T-helper 2 cell (primary cell): ENCODE measurements around the gene RPL7A.
"Not testable (repeated sequence)": the region's sequence is repeated elsewhere in the genome, so short reads cannot be mapped to it uniquely, and the experiment has no call there.

ENCODE experiments used
- DNase-seq, 5 experiments: peaks; one replicate each; pipeline versions ENCODE4 v3.0.0 to v3.0.0-alpha.2; 2012 to 2022
- total RNA-seq, 2 donors: gene quantifications; one replicate each; lab custom pipeline; 2026; lab: John Stamatoyannopoulos, UW

Gene RPL7A
- total RNA-seq: 886 to 1,242 reads per million in 2 donors

DNA sequence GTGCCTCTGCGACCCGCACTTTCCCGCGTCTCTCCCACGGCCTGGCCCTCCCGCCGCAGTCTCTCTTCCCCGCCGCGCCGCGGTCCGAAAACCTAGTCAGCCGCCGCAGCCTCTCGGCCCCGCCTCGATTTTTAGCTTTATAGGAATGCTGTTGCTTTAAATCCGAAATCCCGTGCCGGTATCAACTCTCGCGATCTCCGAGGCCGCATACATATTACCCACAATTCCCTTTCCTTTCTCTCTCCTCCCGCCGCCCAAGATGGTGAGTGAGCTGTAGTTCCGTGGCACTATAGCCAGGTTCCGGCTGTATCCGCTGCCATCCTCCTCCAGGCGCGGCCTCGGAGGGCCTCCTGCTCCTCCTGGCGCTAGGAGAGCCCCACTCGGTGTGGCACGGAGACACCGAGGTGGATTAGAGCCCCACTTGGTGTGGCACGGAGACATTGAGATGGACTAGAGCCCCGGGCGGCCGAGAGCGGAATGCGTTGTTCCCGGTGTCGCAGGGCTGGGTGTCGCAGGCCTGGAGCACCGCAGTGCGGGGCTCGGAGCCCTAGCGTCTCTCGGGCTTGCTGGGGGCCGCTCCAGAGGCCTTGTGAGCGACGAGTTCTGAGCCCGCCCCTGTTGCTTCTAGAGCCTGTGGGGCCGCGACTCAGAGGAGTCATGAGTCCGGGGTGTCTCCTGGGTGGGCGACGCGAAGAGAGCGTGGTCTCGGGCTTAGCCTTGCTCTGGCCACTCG lies at the start of gene RPL7A, which contains the start of gene MED22:
Gene RPL7A (plus strand): TSS at position 234 of the 733 bp plus-strand sequence. CDS start 26 bp downstream, at position 260.
Gene MED22 (minus strand): TSS at position 147 of the 733 bp plus-strand sequence. CDS start 1,469 bp downstream, outside the sequence.
- peak; percentile 66 to 96 (median 87) for DNase-seq

DNA sequence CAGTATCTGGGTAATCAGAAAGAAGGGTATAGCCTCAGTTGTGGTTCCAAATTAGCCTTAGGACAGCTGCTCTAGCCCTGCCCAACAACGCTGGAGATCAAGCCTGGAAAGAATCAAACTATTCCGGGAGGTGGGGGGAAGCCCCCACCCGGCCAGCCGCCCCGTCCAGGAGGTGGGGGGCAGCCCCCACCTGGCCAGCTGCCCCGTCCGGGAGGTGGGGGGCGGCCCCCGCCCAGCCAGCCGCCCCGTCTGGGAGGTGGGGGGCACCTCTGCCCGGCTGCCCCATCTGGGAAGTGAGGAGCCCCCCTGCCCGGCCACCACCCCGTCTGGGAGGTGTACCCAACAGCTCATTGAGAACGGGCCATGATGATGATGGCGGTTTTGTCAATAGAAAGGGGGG lies 48.0 kb upstream of the RPL7A start:
- DNase-seq: not testable (repeated sequence)

- DNase-seq: no peak
Measured at GRCh38 chr9:133301253-133302230, 46.5 kb upstream of the RPL7A start.

DNA sequence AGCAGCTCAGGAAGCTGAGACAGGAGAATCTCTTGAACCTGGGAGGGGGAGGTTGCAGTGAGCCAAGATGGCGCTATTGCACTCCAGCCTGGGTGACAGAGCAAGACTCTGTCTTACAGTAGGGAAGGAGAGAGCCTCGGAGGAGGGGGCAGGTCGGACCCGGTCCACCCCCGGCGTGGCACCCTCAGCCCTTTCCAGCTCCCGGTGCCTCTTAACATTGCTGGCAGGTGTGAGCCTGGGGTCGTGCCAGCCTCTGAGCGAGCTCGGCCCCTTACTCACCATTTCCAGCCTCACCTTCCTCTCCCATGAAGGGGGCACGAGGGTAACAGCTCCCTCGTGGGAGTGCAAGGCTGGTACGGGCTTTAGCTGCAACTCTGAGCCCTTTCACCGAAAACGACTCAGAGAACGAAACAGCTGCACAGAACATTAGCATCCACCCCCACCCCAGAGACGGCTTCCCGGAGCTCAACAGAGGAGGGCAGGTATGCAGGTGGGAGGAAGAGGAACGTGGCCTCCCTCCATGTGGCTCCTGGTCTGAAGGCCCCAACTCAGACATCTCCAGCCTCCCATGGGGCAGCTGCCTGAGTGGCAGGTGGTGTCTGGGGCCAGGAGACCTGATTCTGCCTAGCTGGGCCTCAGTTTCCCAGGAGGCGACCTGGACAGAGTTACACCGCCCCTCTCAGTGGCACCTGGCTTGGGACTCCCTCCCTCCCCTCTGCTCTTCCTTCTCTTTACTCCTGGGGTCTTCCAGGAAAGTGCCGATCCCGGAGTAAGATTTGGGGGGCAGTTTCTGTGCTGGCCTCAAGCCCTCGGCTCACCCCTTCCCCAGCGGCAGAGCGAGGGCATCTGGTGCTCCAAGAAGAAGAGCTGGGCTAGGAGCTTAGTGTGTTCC lies 44.5 kb upstream of the RPL7A start:
- no peak for DNase-seq

DNA sequence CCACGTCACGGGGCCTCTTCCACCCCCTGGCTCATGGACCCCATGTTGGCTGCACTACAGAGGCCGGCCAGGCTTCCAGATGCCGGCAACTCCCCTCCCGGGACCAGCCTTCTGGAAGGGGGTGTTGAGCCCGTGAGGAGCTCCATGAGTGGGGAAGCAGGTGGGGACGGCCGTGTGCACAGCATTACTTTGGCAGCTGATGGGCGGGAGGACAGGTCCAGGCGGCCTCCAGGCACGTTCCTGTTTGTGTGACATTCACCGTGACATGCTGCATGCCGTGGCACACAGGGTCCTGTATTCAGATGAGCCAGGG lies 43.9 kb upstream of the RPL7A start:
- DNase-seq: no peak

GRCh38 chr9:133304477-133305377 lies 43.3 kb upstream of the RPL7A start:
- no peak for DNase-seq

DNA sequence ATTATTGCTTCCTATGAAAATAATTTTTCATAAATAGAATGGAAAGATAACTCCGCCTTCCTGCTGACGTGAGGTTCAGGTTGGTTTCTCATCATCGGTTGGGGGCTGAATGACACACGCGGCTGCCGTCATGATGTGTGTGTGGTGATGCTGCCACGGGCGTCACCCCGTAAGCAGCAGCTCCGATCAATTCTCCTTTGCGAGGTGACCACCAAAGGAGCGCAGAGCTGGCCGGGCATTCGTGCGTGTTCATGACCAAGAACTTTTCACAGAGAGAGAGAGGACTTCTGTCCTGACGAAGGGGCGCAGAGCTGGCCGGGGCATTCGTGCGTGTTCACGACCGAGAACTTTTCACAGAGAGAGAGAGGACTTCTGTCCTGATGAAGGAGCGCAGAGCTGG lies 42.3 kb upstream of the RPL7A start:
- no peak for DNase-seq

DNA sequence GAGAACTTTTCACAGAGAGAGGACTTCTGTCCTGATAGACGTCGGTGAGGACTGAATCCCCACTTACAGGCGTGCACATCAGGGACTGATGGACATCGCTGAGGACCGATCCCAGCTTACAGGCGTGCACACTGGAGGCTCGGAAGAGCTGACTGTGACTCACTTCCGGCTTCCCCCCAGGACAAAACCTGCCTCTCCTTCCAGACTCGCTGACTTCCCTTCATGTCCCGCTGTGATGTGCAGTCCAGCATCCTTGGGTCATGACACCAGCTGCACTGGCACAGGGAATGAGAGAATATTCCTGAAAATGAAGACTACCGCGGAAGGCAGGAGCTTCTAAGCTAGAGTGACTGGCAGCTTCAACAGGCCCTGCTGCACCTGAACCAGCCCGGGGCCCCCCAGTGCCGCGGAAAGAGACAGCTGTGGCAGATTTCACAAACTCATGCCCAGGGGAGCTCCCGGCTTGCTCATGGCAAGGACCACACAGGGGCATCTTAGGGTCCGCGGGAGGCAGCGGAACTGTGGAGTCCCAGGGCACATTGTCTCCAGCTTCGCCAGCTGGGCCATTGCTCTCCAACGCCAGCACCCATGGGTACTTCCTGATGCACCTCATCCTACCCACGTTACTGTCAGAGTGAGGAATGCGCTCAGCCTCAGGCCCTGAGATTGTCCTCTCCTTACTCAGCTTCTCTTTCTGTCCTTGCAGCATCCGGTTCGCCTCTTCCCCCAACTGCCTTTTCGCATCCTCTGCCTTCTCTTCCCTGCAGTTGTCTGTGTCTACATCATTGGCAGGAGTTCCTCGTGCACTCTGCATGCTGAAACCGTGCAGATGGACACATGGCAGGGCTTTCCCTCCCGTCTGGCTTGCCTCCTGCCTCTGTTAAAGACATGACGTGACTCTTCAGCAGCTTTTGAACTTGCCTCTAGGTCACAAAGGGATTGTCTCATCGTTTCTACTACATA lies 41.5 kb upstream of the RPL7A start:
- DNase-seq: no peak

GRCh38 chr9:133307301-133307700 lies 40.7 kb upstream of the RPL7A start:
- DNase-seq: no peak

GRCh38 chr9:133309608-133310007 lies 38.4 kb upstream of the RPL7A start:
- no peak for DNase-seq

GRCh38 chr9:133315997-133316396 lies 32.0 kb upstream of the RPL7A start:
- DNase-seq: no peak

DNA sequence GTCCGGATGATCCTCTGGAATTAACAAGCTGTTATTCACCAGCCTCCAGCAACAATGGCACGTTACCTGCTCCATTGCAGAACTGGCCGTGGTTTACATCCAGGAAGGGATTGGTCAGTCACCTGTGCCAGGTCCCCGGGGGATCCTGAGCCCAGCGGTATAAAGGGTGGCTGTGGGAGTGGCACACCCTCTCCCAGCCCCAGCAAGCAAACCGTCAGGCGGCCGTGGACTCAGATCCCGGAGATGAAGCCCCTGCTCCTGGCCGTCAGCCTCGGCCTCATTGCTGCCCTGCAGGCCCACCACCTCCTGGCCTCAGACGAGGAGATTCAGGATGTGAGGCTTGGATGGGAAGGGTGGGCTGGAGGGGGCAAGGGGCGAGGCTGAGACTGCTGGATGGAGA lies 30.5 kb upstream of the RPL7A start:
- not testable (repeated sequence) for DNase-seq

DNA sequence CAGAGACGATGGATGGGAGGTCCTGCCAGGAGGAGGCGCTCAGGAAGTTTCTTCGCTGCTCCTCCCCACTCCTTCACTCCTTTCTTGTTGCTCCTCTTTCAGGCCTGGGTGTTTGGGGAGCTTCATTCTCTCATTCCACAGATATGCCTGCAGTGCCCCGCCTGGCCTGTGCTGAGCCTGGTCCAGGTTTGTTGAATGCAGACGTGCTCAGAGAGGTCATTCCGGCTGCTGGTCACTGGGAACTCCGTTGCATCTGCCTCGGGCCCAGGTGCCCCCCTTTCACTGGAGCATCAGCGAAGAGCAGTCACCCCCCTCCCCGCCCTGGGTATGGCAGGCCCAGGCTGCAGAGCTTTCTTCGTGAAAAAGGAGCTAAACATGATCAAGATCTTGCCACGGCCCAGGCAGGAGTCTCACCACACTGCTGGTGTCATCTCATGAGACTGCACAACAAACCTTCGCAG lies 27.6 kb upstream of the RPL7A start:
- no peak for DNase-seq

DNA sequence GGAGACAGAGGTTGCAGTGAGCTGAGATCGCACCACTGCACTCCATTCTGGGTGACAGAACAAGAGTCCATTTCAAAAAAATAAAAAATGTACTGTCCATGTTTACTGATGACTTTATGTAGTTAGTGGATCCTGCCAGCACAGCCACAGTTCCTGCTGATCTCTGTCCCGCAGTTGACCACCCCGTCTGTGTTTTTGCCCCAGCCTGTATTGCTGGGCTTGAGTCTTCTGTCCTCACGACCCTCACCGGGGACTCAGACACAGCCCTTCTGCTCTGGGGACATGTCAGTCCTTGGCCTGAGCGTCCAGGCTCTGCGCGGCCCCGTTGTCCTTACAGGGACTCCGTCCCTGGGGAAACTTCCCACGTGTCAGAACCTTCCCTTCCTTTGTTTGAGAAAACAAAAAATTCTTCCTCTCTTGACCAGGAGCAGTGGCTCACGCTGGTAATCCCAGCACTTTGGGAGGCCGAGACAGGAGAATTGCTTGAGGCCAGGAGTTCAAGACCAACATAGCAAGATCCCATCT lies 26.5 kb upstream of the RPL7A start:
- DNase-seq: no peak

DNA sequence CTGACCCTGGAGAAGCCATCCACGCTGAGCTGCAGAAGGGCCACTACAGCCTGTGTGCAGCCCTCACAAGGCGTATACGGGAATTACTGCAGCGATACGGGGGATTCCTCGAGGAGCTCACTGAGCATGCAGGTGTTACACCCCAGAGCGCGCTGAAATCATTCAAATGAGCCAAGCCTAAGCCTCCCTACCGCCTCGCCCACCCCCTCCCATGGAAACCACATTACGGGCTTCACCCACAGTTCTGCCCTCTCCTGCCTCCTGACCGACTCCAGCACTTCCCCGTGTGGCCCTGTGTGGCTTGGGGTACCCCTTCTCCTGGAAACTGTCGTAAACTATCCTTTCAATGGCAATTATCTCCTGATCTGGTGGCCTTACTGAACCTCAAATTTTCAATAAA lies 25.3 kb upstream of the RPL7A start:
- DNase-seq: no peak

DNA sequence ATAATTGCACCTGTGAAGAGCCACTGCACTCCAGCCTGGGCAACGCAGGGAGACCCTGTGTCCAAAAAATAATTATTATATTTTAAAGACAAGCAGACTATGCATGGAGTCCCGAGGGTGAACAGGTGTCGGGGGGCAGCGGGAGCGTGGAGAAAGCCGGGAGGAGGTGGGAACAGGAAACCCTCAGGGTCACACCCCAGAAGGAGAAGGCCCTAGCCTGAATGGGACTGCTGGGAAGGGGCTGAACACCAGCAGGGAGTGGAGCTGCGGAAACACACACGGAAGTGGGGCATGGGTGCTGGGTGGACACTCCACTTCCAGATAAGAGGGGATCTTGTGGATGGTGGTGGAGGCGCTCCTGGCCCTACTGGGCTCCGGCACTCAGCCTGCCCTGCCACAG lies 24.8 kb upstream of the RPL7A start:
- no peak for DNase-seq

DNA sequence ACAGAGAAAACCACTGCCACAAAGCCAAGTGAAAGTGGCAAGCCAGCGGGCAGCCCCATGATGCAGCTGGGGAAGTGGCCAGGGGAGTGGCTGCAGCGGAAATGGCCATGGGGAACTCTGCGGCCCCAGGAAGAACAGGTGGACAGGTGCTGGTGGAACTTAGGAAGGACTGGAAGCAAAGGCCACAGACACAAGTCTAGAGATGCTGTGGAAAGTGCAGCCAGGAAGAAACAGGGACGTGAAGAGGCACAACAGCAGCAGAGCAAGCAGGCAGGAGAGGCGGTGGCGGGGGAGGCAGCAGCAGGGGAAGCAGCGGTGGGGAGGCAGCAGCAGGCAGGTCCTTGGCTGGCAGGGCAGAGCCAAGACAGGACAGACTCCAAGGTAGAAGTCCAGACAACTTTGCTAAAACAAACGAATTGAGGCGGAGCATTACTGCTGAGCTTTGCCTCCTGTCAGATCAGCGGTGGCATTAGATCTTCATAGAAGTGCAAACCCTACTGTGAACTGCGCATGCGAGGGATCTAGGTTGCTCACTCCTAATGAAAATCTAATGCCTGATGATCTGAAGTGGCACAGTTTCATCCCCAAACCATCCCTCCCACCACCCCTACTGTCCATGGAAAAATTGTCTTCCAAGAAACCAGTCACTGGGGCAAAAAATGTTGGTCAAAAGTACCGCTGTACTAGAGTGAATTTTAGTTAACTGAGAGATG lies 23.9 kb upstream of the RPL7A start:
- no peak for DNase-seq

GRCh38 chr9:133327021-133327420 lies 21.0 kb upstream of the RPL7A start:
- DNase-seq: not testable (repeated sequence)

- DNase-seq: no peak
Measured at GRCh38 chr9:133327834-133328484, 20.1 kb upstream of the RPL7A start.
